SK-N-MC (cell line): ENCODE results near the gene REPS2.

Experiments used
- DNase-seq: peaks from one replicate; pipeline ENCODE4 v3.0.0-alpha.2; 2011; ENCODE audit warnings: low read depth, low spot score
- H3K27ac ChIP-seq: fragments of 200-600 bp; sonication (generic); 2 replicates; pipeline ENCODE4 v1.5.1; 2016; ENCODE audit warnings: mixed run types
- H3K36me3 ChIP-seq: fragments of 200-600 bp; sonication (generic); 2 replicates; pipeline ENCODE4 v1.6.1; 2017; ENCODE audit warnings: antibody characterized with exemption, low read length, mixed read lengths; ENCODE audit not compliant: insufficient read depth
- H3K4me3 ChIP-seq: fragments of 200-600 bp; sonication (generic); 2 replicates; pipeline ENCODE4 v1.5.1; 2016
- H3K9ac ChIP-seq: fragments of 200-600 bp; sonication (generic); 2 replicates; pipeline ENCODE4 v1.8.0; 2017; ENCODE audit warnings: mixed run types, mixed read lengths; ENCODE audit not compliant: insufficient read length
- H3K9me3 ChIP-seq: fragments of 200-600 bp; sonication (generic); 2 replicates; pipeline ENCODE4 v1.6.1; 2017; ENCODE audit warnings: low read depth, mild to moderate bottlenecking, antibody characterized with exemption, low read length, moderate library complexity, mixed read lengths
- EZH2 ChIP-seq: fragments of 200-600 bp; sonication (generic); IDR thresholded peaks from one replicate; pipeline ENCODE4 v1.6.1; 2017; ENCODE audit warnings: antibody characterized with exemption
- FOXP2 ChIP-seq: optimal IDR thresholded peaks from 2 replicates; pipeline ENCODE3; 2011; ENCODE audit warnings: mild to moderate bottlenecking, moderate library complexity; ENCODE audit not compliant: insufficient read depth; ENCODE audit errors: extremely low read length, control extremely low read depth
- POLR2AphosphoS5 ChIP-seq: IDR thresholded peaks from 2 replicates; pipeline ENCODE4 v1.6.1; 2012; ENCODE audit warnings: mild to moderate bottlenecking, low read depth, low read length, borderline replicate concordance

Gene REPS2

GRCh38 chrX:17082831-17083230 lies 136.4 kb downstream of the REPS2 start:
- DNase-seq = no peak
- Histone ChIP-seq H3K4me3 (no peak overlapping the region), H3K9ac (no peak overlapping the region)

GRCh38 chrX:17086317-17086716 lies 139.9 kb downstream of the REPS2 start:
- no peak overlapping the region for H3K9ac ChIP-seq
- no peak for DNase-seq
- H3K27ac ChIP-seq = no peak overlapping the region
- TF ChIP-seq POLR2AphosphoS5 (no peak), FOXP2 (no peak), EZH2 (no peak)
- H3K36me3 ChIP-seq = no peaks in the 10 kb centered on the region
- H3K4me3 ChIP-seq = no peak overlapping the region
- no peaks in the 10 kb centered on the region for H3K9me3 ChIP-seq

More at GRCh38 chrX:17082831-17083230, 136.4 kb downstream of the REPS2 start:
- Histone ChIP-seq H3K27ac (no peak overlapping the region), H3K36me3 (no peaks in the 10 kb centered on the region), H3K9me3 (no peaks in the 10 kb centered on the region)
- TF ChIP-seq EZH2 (no peak), POLR2AphosphoS5 (no peak), FOXP2 (no peak)

- no peaks in the 10 kb centered on the region for H3K36me3 ChIP-seq
- no peak overlapping the region for H3K27ac ChIP-seq
- H3K9ac ChIP-seq = no peak overlapping the region
- DNase-seq = no peak
- H3K4me3 ChIP-seq = no peak overlapping the region
- TF ChIP-seq EZH2 (no peak), POLR2AphosphoS5 (no peak)
- no peaks in the 10 kb centered on the region for H3K9me3 ChIP-seq
Observed at GRCh38 chrX:17095161-17095560, 148.7 kb downstream of the REPS2 start.

GRCh38 chrX:17098516-17099247 lies 152.2 kb downstream of the REPS2 start:
- Histone ChIP-seq H3K9me3 (no peaks in the 10 kb centered on the region), H3K27ac (no peak overlapping the region)

GRCh38 chrX:17104433-17104832 lies 158.0 kb downstream of the REPS2 start:
- no peak overlapping the region for H3K4me3 ChIP-seq
- no peak overlapping the region for H3K27ac ChIP-seq
- H3K9me3 ChIP-seq = no peaks in the 10 kb centered on the region
- H3K36me3 ChIP-seq = no peaks in the 10 kb centered on the region
- DNase-seq = no peak
- no peak for TF ChIP-seq EZH2
- no peak for TF ChIP-seq FOXP2
- no peak for TF ChIP-seq POLR2AphosphoS5
- H3K9ac ChIP-seq = no peak overlapping the region

More at GRCh38 chrX:17098516-17099247, 152.2 kb downstream of the REPS2 start:
- Histone ChIP-seq H3K4me3 (no peak overlapping the region), H3K36me3 (no peaks in the 10 kb centered on the region), H3K9ac (no peak overlapping the region)
- no peak for TF ChIP-seq EZH2
- no peak for TF ChIP-seq FOXP2
- TF ChIP-seq POLR2AphosphoS5 = no peak
- no peak for DNase-seq

- Histone ChIP-seq H3K9ac (no peak overlapping the region), H3K36me3 (no peaks in the 10 kb centered on the region), H3K27ac (no peak overlapping the region), H3K9me3 (no peaks in the 10 kb centered on the region), H3K4me3 (no peak overlapping the region)
- DNase-seq = no peak
- TF ChIP-seq EZH2 (no peak), POLR2AphosphoS5 (no peak), FOXP2 (no peak)
Observed at GRCh38 chrX:17120816-17121215, 174.4 kb downstream of the REPS2 start.

GRCh38 chrX:17154001-17154400 lies 207.5 kb downstream of the REPS2 start:
- H3K9ac ChIP-seq = no peak overlapping the region
- H3K4me3 ChIP-seq = no peak overlapping the region
- no peaks in the 10 kb centered on the region for H3K36me3 ChIP-seq
- TF ChIP-seq EZH2 (no peak), FOXP2 (no peak), POLR2AphosphoS5 (no peak)
- no peaks in the 10 kb centered on the region for H3K9me3 ChIP-seq
- no peak overlapping the region for H3K27ac ChIP-seq
- DNase-seq = no peak

GRCh38 chrX:17160975-17161374 lies 214.5 kb downstream of the REPS2 start:
- no peak for TF ChIP-seq POLR2AphosphoS5
- no peak for TF ChIP-seq FOXP2
- no peak for TF ChIP-seq EZH2
- Histone ChIP-seq H3K9me3 (no peaks in the 10 kb centered on the region), H3K4me3 (no peak overlapping the region), H3K9ac (no peak overlapping the region), H3K27ac (no peak overlapping the region), H3K36me3 (no peaks in the 10 kb centered on the region)
- no peak for DNase-seq

GRCh38 chrX:17161991-17162390 lies 215.5 kb downstream of the REPS2 start:
- TF ChIP-seq EZH2 (no peak), FOXP2 (no peak)
- H3K27ac ChIP-seq = no peak overlapping the region
- no peak overlapping the region for H3K9ac ChIP-seq
- no peak overlapping the region for H3K4me3 ChIP-seq
- H3K9me3 ChIP-seq = no peaks in the 10 kb centered on the region
- no peaks in the 10 kb centered on the region for H3K36me3 ChIP-seq
- DNase-seq = no peak
